ENCODE data around the gene COX7B2.

Gene COX7B2

GRCh38 chr4:46817806-46818205, 91.2 kb downstream of the COX7B2 start:
- TF ChIP-seq ZNF8 (CRISPR knock-in tag; IDR thresholded peaks at IDR 0.05) (no peak), ESRRG (CRISPR knock-in tag; IDR thresholded peaks at IDR 0.05) (no peak), ISL1 (CRISPR knock-in tag; IDR thresholded peaks at IDR 0.05) (no peak), SNAI2 (CRISPR knock-in tag; IDR thresholded peaks at IDR 0.05) (no peak), ZC3H10 (CRISPR knock-in tag; IDR thresholded peaks at IDR 0.05) (no peak), ZNF70 (CRISPR knock-in tag; IDR thresholded peaks at IDR 0.05) (no peak), POU6F1 (CRISPR knock-in tag; IDR thresholded peaks at IDR 0.05; ENCODE audit: borderline replicate concordance, low read depth) (no peak), CREB5 (CRISPR knock-in tag; IDR thresholded peaks at IDR 0.05; ENCODE audit: low read depth) (no peak), ZNF565 (CRISPR knock-in tag; conservative IDR thresholded peaks at IDR 0.05; ENCODE audit: low read depth) (no peak), RARB (CRISPR knock-in tag; IDR thresholded peaks at IDR 0.05) (no peak)
- ATAC-seq, result no peak

- no peak for ATAC-seq
- TF ChIP-seq TOX (CRISPR knock-in tag; IDR thresholded peaks at IDR 0.05; ENCODE audit: borderline replicate concordance) (no peak), RARB (CRISPR knock-in tag; IDR thresholded peaks at IDR 0.05) (no peak)
Measured at GRCh38 chr4:46804781-46805413, 104.1 kb downstream of the COX7B2 start.

GRCh38 chr4:46793036-46793435, 116.0 kb downstream of the COX7B2 start:
- no peak for TF ChIP-seq POU6F1 (CRISPR knock-in tag; IDR thresholded peaks at IDR 0.05; ENCODE audit: borderline replicate concordance, low read depth)
- no peak for TF ChIP-seq SNAI2 (CRISPR knock-in tag; IDR thresholded peaks at IDR 0.05)
- no peak for TF ChIP-seq CSDC2 (CRISPR knock-in tag; IDR thresholded peaks at IDR 0.05)
- TF ChIP-seq ZFP30 (CRISPR knock-in tag; IDR thresholded peaks at IDR 0.05), result no peak
- TF ChIP-seq TCF4 (CRISPR knock-in tag; IDR thresholded peaks at IDR 0.05; ENCODE audit: borderline replicate concordance), result no peak
- TF ChIP-seq ZFP3 (CRISPR knock-in tag; IDR thresholded peaks at IDR 0.05), result no peak
- TF ChIP-seq ZC3H10 (CRISPR knock-in tag; IDR thresholded peaks at IDR 0.05), result no peak
- no peak for TF ChIP-seq RARB (CRISPR knock-in tag; IDR thresholded peaks at IDR 0.05)
- TF ChIP-seq TSHZ2 (CRISPR knock-in tag; IDR thresholded peaks at IDR 0.05), result no peak
- ATAC-seq, result no peak

GRCh38 chr4:46781434-46782092, 127.5 kb downstream of the COX7B2 start:
- no peak for ATAC-seq
- no peak for TF ChIP-seq RARB (CRISPR knock-in tag; IDR thresholded peaks at IDR 0.05)

- TF ChIP-seq OSR1 (CRISPR knock-in tag; IDR thresholded peaks at IDR 0.05) (no peak), CSRNP3 (CRISPR knock-in tag; IDR thresholded peaks at IDR 0.05) (no peak)
- ATAC-seq, result no peak
Measured at GRCh38 chr4:46765465-46765864, 143.6 kb downstream of the COX7B2 start.

Measured in SK-N-SH treated with all-trans-retinoic acid at 6 μM for 48 hours (cell line).